GM19372 (cell line): ENCODE data around the gene TPMT.
"Not testable (repeated sequence)": the region's sequence is repeated elsewhere in the genome, so short reads cannot be mapped to it uniquely, and the experiment has no call there.

Source experiments
- ATAC-seq: cut with Tn5 transposase; IDR thresholded peaks from one replicate; pipeline ENCODE4 v1.9.1; 2021; ENCODE audit warnings: mild to moderate bottlenecking, low read depth, moderate library complexity; ENCODE audit not compliant: unreplicated experiment

The TPMT gene

GRCh38 chr6:18160911-18161310 is 6.0 kb upstream of the TPMT start:
- ATAC-seq = no peak

GRCh38 chr6:18155864-18156421 is 1.1 kb upstream of the TPMT start:
- ATAC-seq = peak; percentile 26

DNA sequence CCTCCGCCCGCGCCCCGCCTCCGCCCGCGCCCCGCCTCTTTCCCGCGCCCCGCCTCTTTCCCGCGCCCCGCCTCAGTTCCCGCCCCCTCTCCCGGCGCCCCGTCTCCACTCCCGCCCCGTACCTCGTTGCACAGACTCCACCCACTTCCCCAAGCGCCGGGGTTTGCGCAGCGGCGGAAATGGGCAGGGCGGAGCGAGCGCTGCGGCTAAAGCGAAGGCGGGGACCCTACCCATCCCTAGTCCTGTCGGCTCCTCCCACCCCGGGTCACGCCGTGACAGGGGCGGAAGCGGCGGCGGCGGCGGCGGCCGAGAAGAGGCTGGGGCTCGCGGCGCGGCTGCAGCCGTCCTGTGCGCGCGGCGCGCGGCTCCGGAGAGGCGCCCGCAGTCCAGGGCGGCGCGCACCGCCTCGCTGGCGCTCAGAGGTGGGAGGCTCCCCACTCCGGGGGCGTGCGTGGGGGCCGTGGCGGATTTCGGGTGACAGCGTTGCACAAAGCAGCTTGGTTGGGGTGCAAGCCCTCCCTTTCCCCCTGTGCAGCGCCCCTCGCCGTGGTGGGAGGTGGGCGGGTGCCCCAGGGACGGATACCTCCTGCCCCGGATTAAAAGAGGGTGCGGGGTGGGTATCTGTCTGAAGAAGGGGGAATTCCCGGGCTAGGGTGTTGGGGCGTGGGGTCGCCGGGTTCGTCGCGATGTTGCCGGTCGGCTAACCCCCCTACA is 430 bp upstream of the TPMT start, which contains the start of gene KDM1B:
Gene KDM1B, plus strand, starts transcription at position 273 of the 714 bp plus-strand sequence. CDS start 4,474 bp downstream, outside the sequence.
- ATAC-seq = peak; percentile 86

DNA sequence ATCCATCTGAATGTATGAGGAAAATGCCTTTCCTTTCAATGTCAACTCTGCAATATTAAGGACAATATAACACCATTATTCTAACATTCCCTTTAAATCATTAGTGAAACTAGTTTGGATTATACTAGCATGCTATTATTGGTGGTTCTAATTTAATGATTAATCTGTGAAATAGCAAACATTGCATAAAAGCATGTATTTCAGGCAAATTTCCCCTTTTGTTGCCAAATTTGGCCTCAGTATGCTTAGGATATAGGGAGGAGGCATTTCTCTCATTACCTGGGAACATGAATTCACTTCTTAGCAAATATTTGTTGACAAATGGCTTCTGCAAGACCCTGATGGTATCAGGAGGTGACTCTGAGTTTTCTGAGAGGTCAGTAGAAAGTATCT is 1.6 kb downstream of the TPMT start:
- ATAC-seq = no peak

DNA sequence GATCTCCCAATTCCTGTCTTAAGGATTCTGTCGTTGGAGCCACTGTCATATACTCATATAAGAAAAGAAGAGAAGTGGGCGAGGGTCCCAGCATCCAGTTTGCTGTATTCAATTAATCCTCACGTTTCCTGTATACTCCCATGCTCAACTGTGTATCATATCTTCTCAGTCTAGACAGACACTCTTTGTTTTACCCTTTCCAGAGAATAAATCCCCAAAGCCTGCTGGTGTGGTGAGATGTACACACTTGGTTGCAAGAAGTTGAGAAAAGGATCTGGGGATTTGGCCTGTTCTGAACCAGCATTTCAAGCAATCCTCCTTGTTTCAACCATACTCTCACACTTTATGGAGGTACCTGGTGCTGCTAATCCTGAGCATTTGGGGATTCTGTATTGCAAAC is 3.1 kb downstream of the TPMT start:
- ATAC-seq = no peak

- ATAC-seq = not testable (repeated sequence)
These were observed 3.5 kb downstream of the TPMT start for GRCh38 chr6:18151391-18151790.

GRCh38 chr6:18148304-18149025 is 6.4 kb downstream of the TPMT start:
- ATAC-seq = no peak

DNA sequence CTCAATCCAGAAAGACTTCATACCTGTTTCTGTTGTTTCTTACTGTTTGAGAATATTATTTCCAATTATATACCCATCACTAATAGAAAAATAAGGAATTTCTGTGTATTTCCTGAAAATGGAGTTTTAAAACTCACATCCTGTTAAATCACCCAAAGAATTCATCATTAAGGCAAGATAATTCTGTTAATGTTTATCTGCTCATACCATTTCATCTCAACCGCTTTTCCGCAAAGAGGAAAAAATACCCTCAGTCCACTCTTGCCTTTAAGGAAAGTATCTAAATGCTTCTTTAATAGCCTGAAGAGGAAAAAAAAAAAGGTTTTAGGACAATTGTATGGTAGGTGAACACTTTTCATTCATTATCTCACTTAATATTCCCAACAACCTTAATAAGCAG is 7.3 kb downstream of the TPMT start:
- ATAC-seq = no peak

- no peak for ATAC-seq
These were observed 7.7 kb downstream of the TPMT start for GRCh38 chr6:18147160-18147559.

DNA sequence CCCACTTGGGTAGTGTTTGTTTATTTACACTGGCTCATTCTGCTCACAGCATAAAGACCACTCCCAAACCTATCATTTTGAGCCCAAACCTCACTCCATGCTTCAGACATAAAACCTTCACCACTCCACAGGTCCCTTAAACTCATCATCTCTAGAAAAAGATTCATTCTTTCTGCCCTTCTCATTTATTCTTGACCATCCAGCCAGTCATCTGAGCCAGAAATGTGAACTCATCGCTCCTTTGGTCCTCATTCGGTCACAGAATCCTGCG is 12.4 kb downstream of the TPMT start:
- no peak for ATAC-seq

DNA sequence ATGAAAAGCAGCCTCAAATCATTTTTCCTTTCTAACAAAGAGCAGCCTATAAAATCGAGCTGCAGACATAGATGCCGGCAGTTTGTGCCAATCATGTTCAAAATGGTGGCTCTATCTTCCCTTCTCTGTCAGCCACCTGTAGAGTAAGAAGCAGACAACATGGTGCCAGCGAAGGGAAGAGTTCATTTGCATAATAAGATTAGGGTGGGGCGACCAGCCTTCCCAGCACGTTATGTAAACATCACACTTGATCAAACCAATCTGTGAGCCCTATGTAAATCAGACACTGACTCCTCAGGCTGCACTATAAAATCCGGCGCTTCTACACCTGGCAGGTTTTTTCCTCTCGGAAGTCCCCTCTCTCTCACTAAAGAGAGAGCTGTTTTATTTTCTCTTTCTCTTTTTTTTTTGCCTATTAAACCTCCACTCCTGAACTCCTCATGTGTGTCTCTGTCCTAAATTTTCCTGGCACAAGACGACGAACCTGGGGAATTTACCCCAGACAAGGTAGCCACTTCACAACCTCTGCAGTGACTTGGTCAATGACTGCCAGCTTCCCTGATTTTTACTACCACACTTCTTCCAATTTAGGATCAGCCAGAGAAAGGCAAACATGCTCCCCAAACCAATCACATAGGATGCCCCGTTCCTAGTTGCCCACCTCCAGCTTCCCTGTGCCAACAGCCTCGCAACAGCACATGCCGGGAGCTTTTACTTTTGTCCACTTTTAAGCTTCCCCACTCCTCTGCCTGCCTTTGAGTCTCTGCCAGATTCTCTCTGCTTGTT is 12.9 kb downstream of the TPMT start:
- no peak for ATAC-seq

DNA sequence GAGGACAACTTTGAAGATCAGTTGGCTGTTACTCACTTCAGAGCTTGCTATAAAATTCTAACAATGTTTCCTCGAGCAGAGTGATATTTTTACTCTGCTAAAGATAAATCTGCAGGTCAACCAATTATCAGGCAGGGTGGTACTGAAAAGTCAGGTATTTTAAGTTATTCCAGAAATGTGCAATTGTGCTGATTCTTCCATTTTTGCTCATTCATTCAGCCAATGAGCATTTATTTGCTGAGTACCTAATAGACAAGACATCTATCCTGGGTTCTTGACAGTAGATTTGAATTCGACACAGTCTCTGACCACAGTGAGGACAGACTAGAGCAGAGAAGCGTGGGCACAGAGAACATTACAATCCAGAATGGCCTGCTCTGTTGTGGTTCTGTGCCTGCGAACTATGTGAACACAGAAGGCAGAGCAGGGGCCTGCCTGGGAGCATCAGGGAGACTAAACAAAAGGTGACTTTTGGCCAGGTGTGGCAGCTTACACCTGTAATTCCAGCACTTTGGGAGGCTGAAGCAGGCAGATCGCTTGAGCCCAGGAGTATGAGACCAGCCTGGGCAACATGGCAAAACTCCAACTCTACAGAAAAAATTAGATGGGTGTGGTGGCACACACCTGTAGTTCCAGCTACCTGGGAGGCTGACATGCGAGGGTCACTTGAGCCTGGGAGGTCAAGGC is 14.8 kb downstream of the TPMT start:
- ATAC-seq = no peak

GRCh38 chr6:18138906-18139305 is 16.0 kb downstream of the TPMT start:
- ATAC-seq = no peak

- ATAC-seq = no peak
These were observed 18.6 kb downstream of the TPMT start for GRCh38 chr6:18136260-18136659.

DNA sequence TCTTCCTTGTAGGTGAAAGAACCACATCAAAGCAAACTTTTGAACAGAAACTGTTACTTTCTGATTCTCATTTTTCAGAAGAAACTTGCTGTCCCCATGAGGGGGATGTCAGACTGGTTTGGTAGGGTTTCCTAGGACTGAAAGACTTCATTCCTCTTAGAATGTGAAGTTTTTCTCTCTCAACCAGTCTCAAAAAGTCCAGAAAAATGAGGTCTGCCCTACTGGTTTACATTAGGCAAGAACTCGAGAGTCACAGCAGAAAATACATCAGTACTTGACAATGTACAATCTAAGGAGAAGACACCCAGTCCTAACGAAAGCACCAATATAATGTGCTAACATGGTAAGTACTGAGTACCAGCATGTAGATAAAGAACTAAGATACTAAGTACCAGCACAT is 19.7 kb downstream of the TPMT start:
- ATAC-seq = no peak

DNA sequence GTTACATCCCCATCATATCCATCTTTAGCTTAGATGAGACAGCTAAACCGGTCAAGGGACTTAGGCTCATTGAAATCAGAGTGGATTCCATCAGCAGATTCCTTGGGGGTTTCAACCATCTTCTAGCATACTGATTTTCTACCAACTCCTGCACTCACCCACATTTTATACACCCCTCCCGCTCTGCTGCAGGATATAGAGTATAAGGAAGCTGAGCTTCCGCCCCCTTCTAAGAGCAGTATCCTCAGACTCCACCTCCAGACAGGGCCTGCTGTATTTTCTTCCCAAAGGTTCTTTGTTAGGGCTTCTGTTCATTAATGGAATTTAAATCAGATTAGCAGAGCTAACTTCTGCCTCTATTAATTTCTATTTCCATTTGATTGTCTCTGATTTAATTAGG is 22.5 kb downstream of the TPMT start:
- no peak for ATAC-seq

DNA sequence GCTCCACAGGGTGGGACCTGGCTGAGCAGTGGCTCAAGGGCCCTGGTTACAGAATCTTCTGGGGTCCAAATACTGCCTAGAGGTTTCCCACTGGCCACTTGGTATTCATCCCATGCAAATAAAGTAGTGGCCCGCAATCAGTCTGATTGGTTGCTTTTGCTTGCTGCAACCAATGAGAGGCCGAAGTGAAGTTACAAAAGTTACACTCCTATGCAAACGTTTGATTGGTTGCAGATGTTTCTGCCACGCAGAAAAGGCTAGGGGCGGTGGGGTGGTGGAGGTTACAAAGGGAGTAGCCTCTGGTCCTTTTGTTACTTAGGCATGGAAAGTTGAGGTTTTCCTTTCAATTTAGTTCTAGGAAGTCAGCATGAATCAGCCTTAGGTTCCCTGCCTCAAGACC is 28.8 kb downstream of the TPMT start:
- ATAC-seq = no peak

DNA sequence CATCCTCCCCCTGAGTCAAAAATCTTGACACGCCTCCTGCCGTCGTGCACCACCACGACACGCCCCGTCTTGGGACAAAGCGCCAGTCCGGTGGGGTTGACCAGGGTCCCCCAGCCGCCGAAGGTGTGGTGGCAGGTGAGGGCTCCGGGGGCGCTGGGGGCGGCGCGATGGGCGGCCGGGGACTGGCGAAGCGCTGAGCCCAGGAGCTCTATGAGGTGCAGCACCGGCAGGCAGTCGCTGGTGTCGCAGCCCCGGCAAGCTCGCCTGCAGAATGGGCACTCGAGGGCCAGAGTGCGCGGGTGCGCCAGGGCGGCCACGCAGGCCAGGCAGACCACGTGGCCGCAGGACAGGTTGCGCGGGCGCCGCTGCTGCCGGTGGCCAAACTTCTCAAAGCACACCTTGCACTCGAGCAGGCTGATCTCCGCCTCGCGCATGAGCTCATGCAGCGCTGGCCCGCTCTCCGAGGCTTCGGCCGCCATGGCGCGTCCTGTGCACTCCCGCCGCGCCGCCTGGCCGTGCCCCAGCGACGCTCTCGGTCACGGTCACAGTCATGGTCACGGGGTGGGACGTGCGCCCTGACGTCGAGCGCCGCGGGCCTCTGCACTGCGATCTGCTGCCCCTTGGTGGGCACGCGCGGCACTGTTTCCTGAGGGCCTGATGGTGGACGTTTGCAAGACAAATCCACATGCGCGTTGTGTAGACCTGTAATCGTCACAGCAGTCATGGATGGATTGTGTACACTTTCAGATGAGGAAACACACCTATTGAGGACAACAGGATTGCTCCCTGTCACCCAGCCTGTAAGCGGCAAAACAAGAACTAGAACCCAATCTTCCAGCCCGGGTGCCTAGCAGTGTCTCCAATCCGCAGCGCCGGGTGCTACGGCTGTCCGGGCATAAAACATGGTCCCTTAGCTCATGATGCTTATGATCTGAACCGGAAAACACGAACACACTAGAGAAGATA is 32.5 kb downstream of the TPMT start, which contains the start of gene NHLRC1:
Gene NHLRC1, minus strand, starts transcription at position 550 of the 966 bp plus-strand sequence. Its CDS starts 71 bp downstream, at position 479.
- ATAC-seq = peak; percentile 96

DNA sequence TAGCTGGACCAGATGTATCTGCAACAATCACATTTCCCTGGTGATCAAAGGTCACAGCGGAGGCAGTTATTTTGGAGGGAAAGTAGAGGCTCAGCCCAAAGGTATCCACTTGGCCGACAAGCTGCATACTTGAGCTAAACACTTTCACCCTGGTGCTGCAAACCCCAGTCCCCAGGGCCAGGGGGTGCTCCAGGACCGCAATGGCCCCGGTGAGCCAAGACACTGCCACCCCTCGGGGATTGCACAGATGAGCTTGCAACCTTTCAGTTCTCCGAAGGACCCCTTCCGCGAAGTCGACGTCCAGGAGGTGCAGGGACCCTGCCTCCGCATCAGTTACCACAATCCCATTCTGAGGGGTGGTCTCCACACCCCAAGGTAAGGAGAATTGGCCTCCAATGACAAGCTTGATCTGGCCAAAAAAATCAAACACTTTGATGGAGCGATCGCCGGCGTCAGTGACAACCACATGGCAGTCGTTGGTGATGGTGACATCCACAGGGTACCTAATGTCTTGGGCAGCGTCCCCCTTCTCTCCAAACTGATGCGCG is 33.2 kb downstream of the TPMT start:
- ATAC-seq = no peak
